Uterus (tissue), 4 donors: ENCODE data around the gene PRKN. TPM values are rescaled to one million over a fixed set of nuclear protein-coding genes. Genes with fewer than 3 reads are reported as not detected.

ENCODE experiments used
- DNase-seq, 2 donors: peaks; one replicate each; pipeline ENCODE4 v3.0.0-alpha.2; 2019 to 2020
- H3K27ac ChIP-seq, 2 donors: fragments of 200-600 bp; sonication (generic); 1 replicate in 1 of 2; 2 replicates in 1 of 2; pipeline ENCODE4 v1.5.1; 2016 to 2018
- H3K27me3 ChIP-seq, 2 donors: fragments of 200-600 bp; sonication (generic); one replicate each; pipeline ENCODE4 v1.5.1; 2018 to 2019; ENCODE audit warnings: control low read depth in 1 of 2
- H3K36me3 ChIP-seq, 2 donors: fragments of 200-600 bp; sonication (generic); one replicate each; pipeline ENCODE4 v1.5.1; 2019; ENCODE audit warnings: control low read depth in 1 of 2
- H3K4me1 ChIP-seq, 2 donors: fragments of 200-600 bp; sonication (generic); one replicate each; pipeline ENCODE4 v1.5.1; 2018 to 2019; ENCODE audit warnings: control low read depth in 1 of 2
- H3K4me3 ChIP-seq, 2 donors: fragments of 200-600 bp; sonication (generic); 1 replicate in 1 of 2; 2 replicates in 1 of 2; pipeline ENCODE4 v1.5.1; 2018 to 2019; ENCODE audit warnings: mild to moderate bottlenecking in 1 of 2
- H3K9me3 ChIP-seq, 2 donors: fragments of 200-600 bp; sonication (generic); one replicate each; pipeline ENCODE4 v1.5.1; 2019; ENCODE audit warnings: control low read depth in 1 of 2
- CTCF ChIP-seq, 4 experiments: fragments of 200-600 bp in 2 of 4; fragments of 450-650 bp in 2 of 4; sonication (generic) in 2 of 4; IDR thresholded peaks; one replicate each; pipeline ENCODE4 v1.5.1; 2016 to 2019; ENCODE audit warnings: antibody characterized with exemption in 4 of 4, mild to moderate bottlenecking in 2 of 4, moderate library complexity in 1 of 4
- POLR2A ChIP-seq, 2 donors: fragments of 450-650 bp; IDR thresholded peaks; one replicate each; pipeline ENCODE4 v1.6.1; 2016; ENCODE audit warnings: antibody characterized with exemption in 2 of 2, mild to moderate bottlenecking in 1 of 2, moderate library complexity in 1 of 2
- intact Hi-C: fragments of 100-400 bp; cut with DNase I; formaldehyde crosslinking; loops from one replicate; pipeline ENCODE4 v1.15.1; 2023; ENCODE audit warnings: low total_unique reads
- total RNA-seq, 4 donors: library from RNA; depleted of rRNA in 3 of 4; stranded (reverse); fragments of >200 nt in 3 of 4; gene quantifications; one replicate each; pipeline versions ENCODE4 v1.1.0 to v1.2.4, GENCODE V29; 2014 to 2023
- donor health status: DM: yes; HTN: yes; CAD: no.

The PRKN gene
- total RNA-seq, 4 donors from 2014 or later = 10.2 to 21.3 (median 13.1) TPM

GRCh38 chr6:162770136-162770535 lies 42.6 kb upstream of the PRKN start:
- intact Hi-C loops = no loop called here
- Histone ChIP-seq H3K27ac (no peak overlapping the region), H3K27me3 (no peaks in the 10 kb centered on the region), H3K4me1 (no peaks in the 10 kb centered on the region), H3K4me3 (no peak overlapping the region), H3K9me3 (no peaks in the 10 kb centered on the region), H3K36me3 (no peaks in the 10 kb centered on the region)
- TF ChIP-seq CTCF (IDR thresholded peaks at IDR 0.05) = no peak
- TF ChIP-seq POLR2A (IDR thresholded peaks at IDR 0.05) = no peak
- DNase-seq = no peak

GRCh38 chr6:162753775-162754174 lies 26.2 kb upstream of the PRKN start:
- DNase-seq = no peak
- TF ChIP-seq CTCF (IDR thresholded peaks at IDR 0.05) (no peak), POLR2A (IDR thresholded peaks at IDR 0.05) (no peak)
- no peak overlapping the region for H3K4me3 ChIP-seq
- no peaks in the 10 kb centered on the region for H3K4me1 ChIP-seq
- H3K9me3 ChIP-seq = no peaks in the 10 kb centered on the region
- intact Hi-C loops = no loop called here
- no peaks in the 10 kb centered on the region for H3K36me3 ChIP-seq
- H3K27me3 ChIP-seq = no peaks in the 10 kb centered on the region
- no peak overlapping the region for H3K27ac ChIP-seq

- no peak overlapping the region for H3K4me3 ChIP-seq
- no peaks in the 10 kb centered on the region for H3K27me3 ChIP-seq
- H3K9me3 ChIP-seq = no peaks in the 10 kb centered on the region
- intact Hi-C loops = no loop called here
- TF ChIP-seq POLR2A (IDR thresholded peaks at IDR 0.05) (no peak), CTCF (IDR thresholded peaks at IDR 0.05) (no peak)
- DNase-seq = no peak
- no peaks in the 10 kb centered on the region for H3K36me3 ChIP-seq
- no peak overlapping the region for H3K27ac ChIP-seq
- H3K4me1 ChIP-seq = no peaks in the 10 kb centered on the region
Observed at GRCh38 chr6:162751211-162751859, 23.8 kb upstream of the PRKN start.

- no peak overlapping the region for H3K27ac ChIP-seq
- no peaks in the 10 kb centered on the region for H3K36me3 ChIP-seq
- DNase-seq = no peak
- H3K27me3 ChIP-seq = no peaks in the 10 kb centered on the region
- no peaks in the 10 kb centered on the region for H3K9me3 ChIP-seq
- no peak for TF ChIP-seq CTCF (IDR thresholded peaks at IDR 0.05)
- TF ChIP-seq POLR2A (IDR thresholded peaks at IDR 0.05) = no peak
- intact Hi-C loops = no loop called here
- no peak overlapping the region for H3K4me3 ChIP-seq
- H3K4me1 ChIP-seq = no peaks in the 10 kb centered on the region
Observed at GRCh38 chr6:162750776-162751175, 23.2 kb upstream of the PRKN start.

GRCh38 chr6:162736961-162737360 lies 9.4 kb upstream of the PRKN start:
- DNase-seq = no peak
- no peak for TF ChIP-seq POLR2A (IDR thresholded peaks at IDR 0.05)
- peak in 1 of 4 experiments; percentile 8 for TF ChIP-seq CTCF (IDR thresholded peaks at IDR 0.05)
- Histone ChIP-seq H3K9me3 (no peaks in the 10 kb centered on the region), H3K36me3 (no peaks in the 10 kb centered on the region), H3K27ac (no peak overlapping the region), H3K4me1 (no peaks in the 10 kb centered on the region), H3K27me3 (no peaks in the 10 kb centered on the region), H3K4me3 (no peak overlapping the region)
- intact Hi-C loops = no loop called here
